HUES6 (cell line): ENCODE data around the gene CYP4A22.

Source experiments
- H3K27ac ChIP-seq: 2 replicates; pipeline ENCODE4 v1.7.0; 2013; ENCODE audit warnings: low read depth, mild to moderate bottlenecking, low read length, inconsistent platforms
- H3K27me3 ChIP-seq: 2 replicates; pipeline ENCODE4 v1.6.1; 2013; ENCODE audit warnings: low read length; ENCODE audit not compliant: control insufficient read depth, insufficient read depth
- H3K36me3 ChIP-seq: 2 replicates; pipeline ENCODE4 v1.6.1; 2013; ENCODE audit warnings: low read length; ENCODE audit not compliant: control insufficient read depth, insufficient read depth
- H3K4me1 ChIP-seq: 2 replicates; pipeline ENCODE4 v1.6.1; 2013; ENCODE audit warnings: low read length; ENCODE audit not compliant: control insufficient read depth, insufficient read depth
- H3K4me3 ChIP-seq: 2 replicates; pipeline ENCODE4 v1.5.1; 2013; ENCODE audit warnings: low read depth, low read length
- H3K9ac ChIP-seq: one replicate; pipeline ENCODE4 v1.6.1; 2013; ENCODE audit warnings: mild to moderate bottlenecking, low read length
- H3K9me3 ChIP-seq: 2 replicates; pipeline ENCODE4 v1.6.1; 2013; ENCODE audit warnings: low read depth, low read length; ENCODE audit not compliant: control insufficient read depth, insufficient read depth

CYP4A22 gene

DNA sequence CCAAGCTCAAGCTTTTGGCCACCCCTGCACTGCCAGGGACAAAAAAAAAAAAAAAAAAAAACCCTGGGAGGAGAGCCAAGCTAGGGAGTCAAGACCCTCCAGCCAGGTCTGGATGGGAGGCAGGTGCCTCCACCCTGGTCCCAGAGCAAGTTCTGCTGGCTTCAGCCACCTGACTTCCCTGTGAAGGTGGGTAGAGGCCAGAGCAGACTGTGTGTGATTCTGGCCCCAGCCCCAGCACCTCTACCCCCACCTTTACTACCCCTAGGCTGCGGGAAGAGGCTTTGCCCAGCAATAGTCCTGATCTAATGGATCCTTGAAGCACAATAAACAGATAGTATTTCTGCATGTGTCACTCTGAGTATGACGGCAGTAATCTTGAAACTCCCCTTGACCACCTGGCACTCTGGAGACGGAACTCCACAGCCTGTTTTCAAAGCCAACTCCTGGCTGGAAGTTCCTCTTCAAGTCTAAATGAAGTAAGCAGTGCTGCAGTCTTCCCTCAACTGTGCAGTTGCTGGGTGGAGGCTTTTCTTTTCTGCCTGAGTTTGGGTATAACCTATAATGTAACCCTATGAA lies 42.8 kb downstream of the CYP4A22 start:
- no peak overlapping the region for H3K9ac ChIP-seq
- H3K4me3 ChIP-seq, result no peak overlapping the region
- no peaks in the 10 kb centered on the region for H3K36me3 ChIP-seq
- H3K9me3 ChIP-seq, result no peaks in the 10 kb centered on the region
- H3K27me3 ChIP-seq, result peaks cover 26% of the 10 kb centered on the region
- no peak overlapping the region for H3K27ac ChIP-seq
- peaks cover 5% of the 10 kb centered on the region; the same call in 1 of the 2 replicates for H3K4me1 ChIP-seq

DNA sequence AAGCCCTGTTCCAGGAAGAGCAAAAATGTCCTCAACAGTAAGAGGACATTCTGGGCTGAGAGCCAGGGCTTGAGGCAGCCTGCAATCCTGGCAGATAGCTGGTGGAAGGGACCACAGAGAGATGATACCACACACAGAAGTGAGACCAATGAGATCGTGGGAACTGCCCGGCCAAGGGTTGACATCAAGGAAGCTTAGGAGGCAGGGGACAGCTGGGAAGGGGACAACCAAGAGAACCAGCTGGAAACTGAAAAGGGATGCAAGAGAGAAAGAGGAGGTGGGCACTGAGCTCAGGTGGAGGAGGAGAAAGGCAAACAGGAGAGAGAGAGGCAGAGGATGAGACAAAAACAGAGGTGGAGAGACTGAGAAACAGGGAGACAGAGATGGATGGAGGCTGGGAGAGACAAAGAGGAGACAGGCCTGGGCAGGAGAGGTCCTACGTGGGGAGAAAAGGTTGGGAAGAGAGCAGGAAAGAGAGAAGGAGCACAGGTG lies 43.4 kb downstream of the CYP4A22 start:
- Histone ChIP-seq H3K9me3 (no peaks in the 10 kb centered on the region), H3K4me3 (no peak overlapping the region)

DNA sequence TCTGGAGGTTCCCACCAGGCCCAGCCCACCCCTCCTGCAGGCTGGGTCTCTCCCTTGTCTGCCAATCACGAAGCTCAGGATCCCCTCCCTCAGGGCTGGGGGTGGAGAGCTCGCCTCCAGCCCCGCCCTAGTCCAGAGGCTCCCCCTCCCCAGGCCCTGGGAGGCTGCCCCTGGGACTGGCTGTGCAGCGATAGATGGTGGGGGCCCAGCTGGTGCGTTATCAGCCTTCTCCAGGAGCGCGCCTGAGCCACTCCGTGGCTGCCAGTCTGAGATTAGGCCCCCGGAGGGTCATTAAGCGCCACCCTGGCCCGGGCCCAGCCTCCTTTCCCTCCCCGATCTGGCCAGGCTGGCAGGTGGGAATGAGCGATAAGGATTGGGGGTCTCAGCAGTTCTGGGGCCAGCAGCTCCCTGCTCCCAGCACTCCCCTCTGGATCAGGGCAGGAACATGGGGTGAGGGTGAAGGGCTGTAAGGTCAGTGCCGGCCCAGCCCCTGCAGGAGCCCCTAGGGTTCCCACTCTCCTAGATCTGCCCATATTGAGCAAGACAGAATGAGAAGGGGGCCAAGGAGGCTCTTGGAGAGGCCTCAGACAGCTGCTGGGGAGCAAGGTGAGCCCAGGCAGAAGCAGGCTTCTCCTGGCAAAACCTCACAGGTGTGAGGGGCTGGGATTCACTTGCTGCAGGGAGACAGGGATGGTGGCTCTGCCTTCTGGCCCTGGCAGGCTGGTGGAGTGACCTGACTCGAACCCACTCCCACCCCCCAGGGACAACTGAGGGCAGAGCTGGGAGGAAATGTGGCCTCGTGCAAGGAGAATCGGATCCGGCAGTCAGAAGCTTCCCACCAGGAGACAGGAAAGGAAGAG lies 44.1 kb downstream of the CYP4A22 start:
- Histone ChIP-seq H3K36me3 (no peaks in the 10 kb centered on the region), H3K4me1 (peaks cover 5% of the 10 kb centered on the region; the same call in 1 of the 2 replicates), H3K9ac (no peak overlapping the region), H3K9me3 (no peaks in the 10 kb centered on the region), H3K27me3 (peaks cover 33% of the 10 kb centered on the region), H3K27ac (no peak overlapping the region), H3K4me3 (no peak overlapping the region)

More for the DNA sequence above, 43.4 kb downstream of the CYP4A22 start:
- H3K4me1 ChIP-seq, result peaks cover 5% of the 10 kb centered on the region; the same call in 1 of the 2 replicates
- no peak overlapping the region for H3K27ac ChIP-seq
- H3K9ac ChIP-seq, result no peak overlapping the region
- peaks cover 31% of the 10 kb centered on the region for H3K27me3 ChIP-seq
- no peaks in the 10 kb centered on the region for H3K36me3 ChIP-seq

DNA sequence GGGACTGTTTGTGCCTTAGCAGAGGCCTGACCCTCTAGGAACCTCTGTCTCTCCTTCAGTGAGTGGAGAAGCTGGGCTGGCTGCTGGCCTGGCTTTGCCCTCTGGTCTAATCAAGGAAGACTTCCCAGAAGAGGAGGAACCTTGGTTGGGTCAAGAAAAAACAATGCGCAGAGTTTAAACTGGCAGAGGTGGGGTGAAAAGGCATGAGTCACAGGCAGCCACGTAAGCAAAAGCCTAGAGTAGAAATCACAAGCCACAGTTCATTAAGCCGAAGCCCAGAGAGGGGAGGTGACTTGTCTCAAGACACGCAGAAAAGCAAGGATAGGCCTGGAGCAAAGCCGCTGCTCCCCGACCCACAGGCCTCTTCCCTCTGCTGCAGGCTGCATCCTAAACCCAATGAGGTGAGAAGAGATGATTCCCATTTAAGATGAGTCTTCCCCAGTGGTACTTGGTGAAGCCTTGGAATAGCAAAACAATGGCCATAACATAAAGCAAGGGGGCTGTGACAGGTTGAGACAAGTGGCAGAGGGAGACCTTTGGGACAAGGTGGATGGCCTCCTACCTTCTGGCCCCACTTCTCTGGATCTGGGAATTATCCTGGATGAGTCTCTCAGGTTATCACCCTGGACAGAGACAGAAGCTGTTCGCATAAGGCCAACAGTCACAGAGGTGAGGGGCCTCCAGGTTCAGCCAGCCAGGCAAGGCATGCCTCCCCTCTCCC lies 44.9 kb downstream of the CYP4A22 start:
- Histone ChIP-seq H3K9ac (no peak overlapping the region), H3K36me3 (no peaks in the 10 kb centered on the region), H3K9me3 (no peaks in the 10 kb centered on the region), H3K27ac (no peak overlapping the region), H3K4me3 (no peak overlapping the region), H3K27me3 (peaks cover 33% of the 10 kb centered on the region), H3K4me1 (peaks cover 5% of the 10 kb centered on the region; the same call in 1 of the 2 replicates)

DNA sequence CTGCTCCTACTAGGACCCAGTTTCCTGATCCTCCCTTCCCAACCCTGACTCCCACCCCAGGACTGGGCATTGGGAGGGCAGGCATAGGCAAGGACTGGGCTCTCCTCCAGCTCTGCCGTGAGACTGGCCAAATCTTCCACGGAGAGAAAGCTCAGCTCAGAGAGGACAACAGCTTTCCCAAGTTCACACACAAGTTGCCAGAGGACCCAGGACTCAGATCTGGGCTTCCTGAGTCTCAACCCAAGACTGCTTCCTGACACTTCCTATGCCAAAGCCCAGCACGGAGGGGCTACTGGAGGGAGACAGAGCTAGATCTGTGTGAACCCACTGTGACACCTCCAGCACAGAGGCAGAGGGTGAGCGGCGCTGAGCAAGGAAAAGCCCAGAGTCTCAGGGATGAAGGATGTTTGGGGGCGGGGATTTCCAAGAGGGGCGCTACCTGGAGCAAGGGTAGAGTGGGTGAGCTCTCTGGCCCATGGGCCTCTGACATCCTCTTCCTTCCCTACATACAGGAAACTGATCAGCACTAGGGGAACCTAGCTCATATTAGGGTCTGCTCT lies 45.5 kb downstream of the CYP4A22 start:
- Histone ChIP-seq H3K36me3 (no peaks in the 10 kb centered on the region), H3K27me3 (peaks cover 33% of the 10 kb centered on the region), H3K9me3 (no peaks in the 10 kb centered on the region), H3K9ac (no peak overlapping the region), H3K4me3 (no peak overlapping the region), H3K4me1 (peaks cover 5% of the 10 kb centered on the region; the same call in 1 of the 2 replicates), H3K27ac (no peak overlapping the region)

DNA sequence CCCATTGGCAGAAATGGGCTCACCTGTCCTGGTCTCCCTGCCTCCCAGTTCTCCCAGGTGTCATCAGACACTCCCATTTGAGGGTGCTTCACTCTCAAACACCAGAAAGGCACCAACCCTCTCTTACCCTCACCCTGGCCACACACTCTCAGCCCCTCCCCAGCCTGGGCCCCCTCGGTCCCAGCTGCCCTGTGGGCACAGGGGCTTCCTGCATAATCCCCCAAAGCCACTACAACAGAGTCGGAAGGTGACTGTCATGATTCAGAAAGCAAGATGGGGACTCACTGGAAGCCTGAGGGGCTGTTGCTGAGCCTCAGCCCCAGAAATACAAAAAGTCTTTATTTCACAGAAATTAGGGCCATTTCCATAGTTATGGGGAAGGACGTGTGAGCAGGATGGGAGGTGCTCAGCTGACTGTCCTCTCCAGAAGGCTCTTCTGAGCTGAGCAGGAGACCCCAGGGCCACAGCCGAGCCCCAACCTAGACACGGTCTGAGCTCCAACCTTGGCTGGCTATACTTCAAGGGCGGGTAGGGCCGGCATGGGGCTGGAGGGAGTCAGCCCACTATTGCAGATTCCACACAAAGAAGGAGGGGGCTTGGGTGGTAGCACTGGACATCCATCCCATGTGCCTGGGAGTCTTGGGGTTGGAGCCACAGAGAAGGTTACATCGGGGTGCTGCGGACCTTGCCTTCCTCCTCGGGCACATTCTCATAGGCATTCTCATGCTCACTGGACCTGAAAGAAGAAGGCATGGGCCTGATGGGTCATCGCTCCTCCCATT lies 46.3 kb downstream of the CYP4A22 start:
- no peak overlapping the region for H3K9ac ChIP-seq
- H3K36me3 ChIP-seq, result no peaks in the 10 kb centered on the region
- peaks cover 3% of the 10 kb centered on the region; the same call in 1 of the 2 replicates for H3K4me1 ChIP-seq

DNA sequence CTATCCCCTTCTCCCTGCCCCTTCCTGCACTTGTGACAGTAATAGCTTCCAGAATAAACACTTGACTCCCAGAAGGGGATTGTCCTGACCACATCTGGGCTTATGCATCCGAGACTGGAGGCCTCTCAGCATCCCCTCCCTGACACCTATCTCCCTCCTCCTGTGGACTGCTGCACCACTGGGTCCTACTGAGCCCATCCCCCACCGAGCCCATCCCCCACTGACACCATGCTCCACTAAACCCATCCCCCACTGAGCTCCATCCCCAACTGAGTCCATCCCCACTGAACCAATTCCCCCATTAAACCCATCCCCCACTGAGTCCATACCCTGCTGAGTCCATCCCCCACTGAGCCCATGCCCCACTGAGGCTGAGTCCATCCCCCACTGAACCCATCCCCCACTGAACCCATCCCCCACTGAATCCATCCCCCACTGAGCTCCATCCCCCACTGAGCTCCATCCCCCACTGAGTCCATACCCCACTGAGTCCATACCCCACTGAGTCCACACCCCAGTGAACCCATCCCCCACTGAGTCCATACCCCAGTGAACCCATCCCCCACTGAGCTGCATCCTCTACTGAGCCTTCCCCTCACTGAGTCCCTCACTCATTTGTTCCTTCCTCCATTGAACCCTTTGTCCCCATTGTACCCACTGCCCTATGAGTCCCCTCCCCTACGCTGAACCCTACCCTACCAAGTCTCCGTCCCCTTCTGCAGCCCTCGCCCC lies 47.0 kb downstream of the CYP4A22 start:
- H3K9ac ChIP-seq, result no peak overlapping the region
- no peak overlapping the region for H3K27ac ChIP-seq
- no peaks in the 10 kb centered on the region for H3K9me3 ChIP-seq
- H3K4me1 ChIP-seq, result no peaks in the 10 kb centered on the region
- no peak overlapping the region for H3K4me3 ChIP-seq
- no peaks in the 10 kb centered on the region for H3K36me3 ChIP-seq
- peaks cover 38% of the 10 kb centered on the region for H3K27me3 ChIP-seq

More for the DNA sequence above, 46.3 kb downstream of the CYP4A22 start:
- Histone ChIP-seq H3K9me3 (no peaks in the 10 kb centered on the region), H3K4me3 (no peak overlapping the region), H3K27ac (no peak overlapping the region), H3K27me3 (peaks cover 34% of the 10 kb centered on the region)

DNA sequence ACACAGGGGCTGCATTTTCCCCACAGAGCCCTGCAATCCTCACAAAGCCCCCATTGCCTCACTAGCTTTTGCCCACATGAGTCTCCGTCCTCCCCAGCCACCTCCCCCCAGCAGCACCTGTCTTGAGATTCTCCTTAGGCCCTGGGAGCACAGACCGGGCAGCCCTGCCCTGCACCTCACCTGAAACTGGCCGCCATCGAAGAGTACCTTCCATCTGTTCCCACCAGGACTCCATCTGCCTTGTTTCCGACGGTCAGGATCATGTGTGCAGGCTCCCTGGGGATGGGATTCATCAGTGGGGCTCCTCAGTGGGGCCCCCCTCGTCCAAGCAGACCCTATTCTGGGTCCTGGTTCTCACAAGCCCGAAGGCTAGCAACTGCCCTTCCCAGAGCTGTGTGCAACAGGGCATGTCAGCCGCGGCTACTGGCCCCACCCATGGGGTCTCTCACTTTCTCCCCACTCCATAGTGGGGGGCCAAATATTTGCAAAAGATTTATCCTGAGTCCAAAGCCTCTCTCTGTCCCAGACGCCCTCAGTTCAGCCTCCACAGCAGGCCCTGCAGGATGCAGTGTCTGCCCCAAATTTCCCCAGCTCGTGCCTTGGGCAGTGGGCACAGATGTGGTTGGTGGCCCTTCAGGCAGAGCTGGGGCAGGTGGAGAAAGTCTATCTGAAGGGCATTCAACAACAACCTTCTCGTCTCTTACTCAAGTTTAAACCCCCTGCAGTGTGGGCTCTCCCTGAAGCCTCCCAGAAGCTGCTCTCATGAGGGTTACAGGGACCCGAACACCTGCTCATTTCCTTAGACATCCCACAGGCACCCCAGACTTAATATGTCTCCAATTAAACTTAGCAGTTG lies 47.8 kb downstream of the CYP4A22 start:
- no peaks in the 10 kb centered on the region for H3K36me3 ChIP-seq
- no peak overlapping the region for H3K9ac ChIP-seq
- H3K27me3 ChIP-seq, result peaks cover 36% of the 10 kb centered on the region
- H3K4me1 ChIP-seq, result peaks cover 5% of the 10 kb centered on the region; the same call in 1 of the 2 replicates
- no peak overlapping the region for H3K27ac ChIP-seq
- no peaks in the 10 kb centered on the region for H3K9me3 ChIP-seq
- H3K4me3 ChIP-seq, result no peak overlapping the region
